GM19328 (cell line): ENCODE results near the gene ASGR2.

Experiments
- ATAC-seq: cut with Tn5 transposase; IDR thresholded peaks from one replicate; pipeline ENCODE4 v1.9.1; 2021; ENCODE audit warnings: mild to moderate bottlenecking, moderate library complexity; ENCODE audit not compliant: unreplicated experiment

Gene ASGR2

DNA sequence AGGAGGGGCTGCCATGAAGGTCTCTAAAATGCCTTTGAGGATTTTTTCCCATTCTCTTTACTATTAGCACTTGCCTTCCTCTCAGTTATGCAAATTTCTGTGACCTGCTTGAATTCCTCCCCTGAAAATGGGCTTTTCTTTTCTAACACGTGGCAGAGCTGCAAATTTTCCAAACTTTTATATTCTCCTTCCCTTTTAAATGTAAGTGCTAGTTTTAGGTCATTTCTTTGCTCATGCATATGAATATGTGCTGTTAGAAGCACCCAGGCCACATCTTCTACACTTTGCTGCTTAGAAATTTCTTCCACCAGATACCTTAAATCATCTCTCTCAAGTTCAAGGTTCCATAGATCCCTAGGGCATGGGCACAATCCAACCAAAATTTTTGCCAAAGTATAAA, 46.4 kb downstream of the ASGR2 start:
- ATAC-seq: no peak

DNA sequence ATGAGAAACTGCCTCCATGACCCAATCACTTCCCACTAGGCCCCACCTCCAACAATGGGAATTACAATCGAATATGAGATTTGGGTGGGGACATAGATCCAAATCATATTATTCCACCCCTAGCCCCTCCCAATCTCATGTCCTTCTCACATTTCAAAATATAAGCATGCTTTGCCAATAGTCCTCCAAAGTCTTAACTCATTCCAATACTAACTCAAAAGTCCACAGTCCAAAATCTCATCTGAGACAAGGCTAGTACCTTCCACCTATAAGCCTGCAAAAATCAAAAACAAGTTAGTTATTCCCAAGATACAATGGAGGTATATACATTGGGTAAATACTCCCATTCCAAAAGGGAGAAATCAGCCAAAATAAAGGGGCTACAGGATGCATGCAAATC, 47.4 kb downstream of the ASGR2 start:
- no peak for ATAC-seq

DNA sequence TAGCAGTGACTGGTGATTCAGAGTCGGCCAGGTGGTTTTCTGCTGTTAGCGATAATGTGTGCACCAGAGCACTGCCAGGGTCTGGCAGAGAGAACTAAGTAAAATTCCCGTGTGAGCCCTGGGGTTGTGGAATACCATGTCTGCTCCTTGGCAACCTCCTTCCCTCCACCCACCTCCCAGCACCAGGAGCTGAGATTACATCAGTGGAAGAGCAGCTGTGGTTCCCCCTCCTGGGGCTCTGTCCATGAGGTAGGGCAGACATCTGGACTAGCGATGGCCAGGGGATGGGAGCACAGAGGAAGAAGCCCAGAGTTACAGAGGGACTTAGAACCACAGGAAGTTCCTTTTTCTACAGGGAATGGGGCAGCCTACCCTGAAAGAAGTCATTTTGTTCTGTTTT, 50.4 kb downstream of the ASGR2 start:
- no peak for ATAC-seq

DNA sequence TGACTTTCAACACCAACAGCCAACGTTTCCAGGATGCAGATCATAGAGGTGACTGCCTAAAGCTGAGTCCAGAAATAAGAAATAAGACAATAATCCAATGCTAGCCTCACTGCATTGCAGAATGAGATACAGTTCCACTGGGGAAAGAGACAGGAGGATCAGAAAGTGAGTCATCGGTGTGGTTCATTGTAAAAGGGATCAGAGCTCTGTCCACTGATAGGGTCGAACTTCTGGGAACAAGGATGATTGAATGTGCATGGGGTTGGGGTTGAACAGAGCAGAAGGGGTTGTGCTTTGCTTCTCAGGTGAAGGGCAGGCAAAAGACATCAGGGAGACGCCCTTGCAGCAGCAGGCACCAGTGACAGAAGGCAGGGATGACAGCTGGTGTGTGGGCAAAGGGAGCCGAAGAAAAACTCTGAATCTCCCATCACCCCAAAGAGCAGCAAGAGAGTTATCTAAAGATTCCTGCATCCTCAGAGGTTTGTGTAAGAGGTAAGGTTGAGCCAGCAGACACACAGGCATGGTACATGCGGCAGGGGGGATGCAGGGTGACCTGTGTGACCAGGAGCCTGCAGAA, 51.0 kb downstream of the ASGR2 start:
- no peak for ATAC-seq

DNA sequence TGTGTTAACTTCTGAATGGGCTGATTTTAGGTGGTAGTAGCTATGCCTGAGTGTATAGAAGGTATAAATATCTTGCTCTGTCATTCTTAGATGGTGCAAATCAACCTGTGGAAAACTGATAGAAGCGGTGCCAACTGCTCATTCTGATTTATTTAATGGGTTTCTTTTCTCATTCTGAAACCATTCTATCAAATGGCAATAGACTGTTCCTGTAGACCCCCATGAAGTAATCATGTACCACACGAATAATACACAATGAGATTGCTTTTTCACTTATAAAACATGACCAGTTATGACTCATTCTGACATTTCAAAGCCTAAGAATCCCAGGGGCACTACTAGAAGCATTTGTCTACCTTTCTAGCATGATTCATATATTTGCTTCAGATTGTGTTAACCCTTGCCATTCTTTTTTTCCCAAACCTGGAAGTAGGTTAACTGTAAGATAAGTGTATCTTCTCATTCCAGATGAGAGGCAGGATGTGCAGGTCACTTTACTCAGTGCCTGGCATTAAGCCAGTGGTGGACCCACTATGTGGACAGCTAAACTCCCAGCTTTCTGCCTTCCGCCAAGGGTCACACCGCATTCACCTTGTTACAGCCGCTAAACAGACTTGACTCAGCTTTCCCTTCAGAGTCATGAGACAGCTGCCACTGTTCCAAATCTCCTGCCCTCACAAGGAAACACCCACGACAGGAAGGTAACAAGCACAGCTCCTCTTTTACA, 54.3 kb downstream of the ASGR2 start:
- ATAC-seq: no peak

DNA sequence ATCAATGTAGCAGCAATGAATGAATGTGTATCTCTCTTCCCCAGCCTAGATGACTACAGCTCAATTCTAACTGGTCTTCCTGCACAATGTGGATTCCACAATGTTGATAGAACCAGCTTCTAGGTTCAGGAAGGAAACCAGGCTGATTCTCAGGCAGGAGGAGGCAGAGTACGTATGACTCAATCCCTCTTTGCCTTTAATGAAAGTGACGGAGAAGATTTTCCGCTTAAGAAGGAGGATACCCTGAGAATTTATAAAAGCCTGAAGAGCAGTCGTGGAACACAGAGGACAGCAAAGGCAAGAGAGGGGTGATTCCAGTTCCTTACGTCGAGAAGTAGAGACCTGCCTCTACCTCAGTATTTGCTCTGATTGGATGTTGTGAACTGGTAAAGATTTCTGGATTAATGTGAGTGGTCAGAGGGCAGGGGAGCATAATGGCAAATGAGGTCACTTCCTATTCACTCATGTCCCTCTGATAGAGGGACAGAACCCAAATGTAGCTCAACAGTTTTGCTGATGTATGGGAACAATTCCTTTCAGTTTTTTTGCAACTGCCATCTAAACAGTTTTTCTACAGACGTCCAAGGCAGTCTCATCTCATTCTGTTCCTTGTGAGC, 55.7 kb downstream of the ASGR2 start:
- no peak for ATAC-seq

DNA sequence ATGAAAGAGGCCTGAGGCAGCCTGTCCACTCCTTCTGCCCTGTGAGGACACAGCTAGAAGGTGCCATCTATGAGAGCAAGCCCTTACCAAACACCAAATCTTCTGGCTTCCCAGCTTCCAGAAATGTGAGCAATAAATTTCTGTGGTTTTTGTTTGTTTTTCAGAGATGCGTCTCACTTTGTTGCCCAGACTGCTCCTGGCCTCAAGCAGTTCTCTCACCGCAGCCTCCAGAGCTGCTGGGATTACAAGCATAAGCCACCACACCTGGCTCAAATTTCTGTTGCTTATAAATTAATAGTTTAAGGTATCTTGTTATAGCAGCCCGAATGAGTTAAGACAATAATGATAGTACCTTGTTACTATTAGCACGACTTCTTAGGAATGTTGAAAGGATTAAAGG, 58.2 kb downstream of the ASGR2 start:
- no peak for ATAC-seq
